CD4-positive, alpha-beta T cell treated with Interleukin-4 for 4 hours (primary cell): ENCODE results near the gene PCDH9.

Source experiments
- DNase-seq: peaks from one replicate; pipeline ENCODE4 v3.0.0-alpha.2; 2020

Gene PCDH9

DNA sequence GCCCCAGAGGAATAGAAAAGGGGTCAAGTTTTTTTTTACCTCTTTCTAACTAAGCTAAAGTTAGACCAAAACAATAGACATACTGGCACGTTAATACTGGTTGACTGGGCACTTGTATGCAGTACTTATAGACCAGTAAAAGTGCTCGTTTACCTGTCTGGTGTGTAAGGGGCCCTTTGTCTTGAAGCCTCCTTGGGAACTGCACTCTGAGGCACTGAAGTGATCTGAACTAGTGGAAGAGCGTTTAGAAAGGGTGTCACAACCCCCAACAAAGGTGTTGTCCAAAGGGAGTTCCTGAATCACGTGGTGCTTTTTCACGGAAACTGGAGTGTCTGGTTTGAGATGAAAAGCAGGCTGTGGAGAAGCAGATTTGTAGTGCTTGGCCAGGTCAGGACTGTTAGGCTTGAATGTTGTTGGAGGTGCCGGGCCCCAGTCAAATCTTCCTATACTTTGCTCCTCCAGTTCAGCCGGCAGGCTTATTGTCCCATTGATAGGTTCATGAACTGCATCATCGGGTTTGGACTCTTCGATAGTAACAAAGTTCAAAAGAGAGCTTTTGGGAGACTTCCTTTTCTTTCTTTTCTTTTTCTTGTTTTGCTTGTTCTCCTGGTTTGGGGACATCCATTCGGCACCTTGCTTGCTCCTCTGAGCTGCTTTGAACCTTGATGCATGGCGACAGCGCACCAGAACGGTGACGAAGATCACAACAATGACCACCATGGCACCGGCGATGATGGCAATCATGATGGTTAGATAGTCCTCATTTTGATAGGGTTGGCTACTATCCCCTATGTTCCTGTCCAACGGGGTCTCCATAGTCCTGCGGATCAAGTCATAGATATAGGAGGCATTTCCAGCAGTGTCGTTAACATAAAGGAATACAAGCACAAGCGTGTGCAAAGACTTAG, 4.6 kb downstream of the PCDH9 start:
- no peak for DNase-seq

DNA sequence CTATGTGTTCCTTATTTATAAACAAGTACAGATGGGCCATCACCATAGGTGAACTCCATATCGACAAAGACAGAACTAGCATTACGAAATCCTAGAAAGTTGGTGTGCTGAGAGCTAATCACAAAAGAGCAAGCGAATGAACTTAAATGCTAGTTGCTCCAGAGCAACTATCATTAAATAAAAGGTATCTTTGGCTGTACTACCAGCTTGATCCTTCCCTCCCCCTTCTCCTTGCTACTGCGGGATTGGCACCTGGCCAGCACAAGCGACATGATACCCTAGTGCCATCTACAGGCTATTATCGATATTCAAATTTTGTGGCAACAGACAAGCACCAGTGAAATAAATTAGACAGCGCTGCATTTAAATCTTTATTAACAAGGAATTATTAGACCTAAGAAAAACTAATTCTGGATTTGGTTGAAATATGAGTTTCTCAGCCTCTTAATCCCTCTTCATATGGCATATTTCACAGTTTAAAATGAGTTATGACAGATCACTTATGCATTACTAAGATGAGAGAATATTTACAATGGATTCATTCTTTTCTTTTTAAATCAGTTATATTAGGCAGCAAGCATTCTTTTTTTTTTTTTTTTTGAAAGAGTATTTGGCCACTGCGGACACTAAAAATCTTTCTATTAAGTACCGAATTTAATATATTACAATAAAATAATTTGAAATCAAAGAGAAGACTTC, 5.8 kb downstream of the PCDH9 start:
- peak; percentile 24 for DNase-seq

DNA sequence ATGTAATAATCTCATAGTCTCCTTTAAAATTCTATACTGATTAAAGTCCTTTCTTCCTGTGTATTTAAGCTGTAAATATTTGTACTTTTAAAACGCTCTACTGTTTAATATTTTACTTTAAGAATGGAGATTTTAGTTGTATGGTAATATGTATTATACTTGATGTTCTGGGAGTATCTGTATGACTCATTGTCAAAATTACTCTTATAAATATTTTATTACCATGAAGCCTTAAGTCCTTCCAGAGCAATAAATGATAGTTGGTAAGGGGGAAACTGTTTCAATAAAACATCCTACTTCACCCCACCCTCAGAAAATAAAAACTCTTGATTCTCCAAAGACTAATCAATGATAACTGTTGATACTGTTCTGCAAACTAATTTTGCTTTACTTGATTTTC, 6.4 kb downstream of the PCDH9 start:
- no peak for DNase-seq

DNA sequence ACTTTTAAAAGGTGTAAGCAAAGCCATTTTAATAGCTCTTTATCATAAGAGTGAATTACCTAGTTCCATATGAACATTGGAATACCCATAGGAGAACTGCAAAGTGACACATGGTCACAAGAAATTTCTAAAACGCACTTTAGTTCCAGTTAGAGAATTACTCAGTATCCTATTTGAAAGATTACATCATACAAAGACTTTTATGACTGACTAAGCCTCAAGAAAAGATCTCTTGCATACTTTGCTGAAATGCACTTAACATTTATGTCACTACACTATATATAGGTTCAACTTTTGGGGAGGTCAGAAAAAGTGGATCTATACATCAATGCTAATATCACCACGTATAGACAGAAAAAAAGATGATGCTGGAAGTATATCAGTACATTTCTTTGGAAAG, 7.1 kb downstream of the PCDH9 start:
- DNase-seq = no peak

DNA sequence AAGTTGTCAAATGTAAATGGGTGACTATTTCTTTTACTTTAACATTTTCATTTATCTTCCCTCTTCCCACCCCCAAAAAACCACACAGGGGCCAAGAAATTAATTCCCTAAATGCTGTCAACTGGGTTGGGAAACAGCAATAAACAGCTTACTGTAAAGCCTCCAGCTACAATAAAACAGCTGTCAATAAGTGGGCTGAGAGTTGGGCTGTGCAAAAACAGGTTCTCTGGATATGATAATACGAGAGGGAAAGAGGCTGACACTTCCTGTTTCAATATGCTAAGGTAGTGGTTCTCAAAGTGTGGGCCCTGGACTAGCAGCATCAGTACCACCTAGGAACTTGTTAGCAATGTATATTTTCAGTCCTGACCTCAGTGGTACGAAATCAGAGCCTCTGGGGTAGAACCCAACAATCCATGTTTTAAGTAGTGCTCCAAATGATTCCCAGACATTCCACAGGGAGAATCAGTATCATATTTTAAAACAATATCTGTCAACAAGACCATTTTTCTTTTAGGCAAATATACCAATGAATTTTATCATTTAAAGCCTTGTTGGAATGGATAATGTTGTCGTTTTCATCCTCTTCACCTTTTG, 8.4 kb downstream of the PCDH9 start:
- no peak for DNase-seq

DNA sequence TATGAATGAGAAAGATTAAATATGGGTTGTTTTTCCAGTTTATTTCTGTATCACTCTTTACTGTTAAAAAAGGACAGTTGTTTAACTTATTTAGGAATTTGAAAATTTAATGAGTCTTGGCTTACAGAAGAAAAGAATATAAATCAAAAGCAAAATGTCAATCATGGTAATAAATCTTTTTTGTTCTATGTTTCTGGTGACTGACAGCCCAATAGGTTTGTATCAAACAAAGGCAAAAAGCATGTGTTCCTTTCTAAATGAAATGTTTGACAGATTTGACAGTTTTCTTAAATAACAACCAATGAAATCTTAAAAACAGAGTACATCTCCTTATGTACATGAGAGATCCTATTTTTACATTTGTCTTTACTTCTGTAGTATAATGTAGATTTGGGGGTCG, 11.0 kb downstream of the PCDH9 start:
- no peak for DNase-seq

DNA sequence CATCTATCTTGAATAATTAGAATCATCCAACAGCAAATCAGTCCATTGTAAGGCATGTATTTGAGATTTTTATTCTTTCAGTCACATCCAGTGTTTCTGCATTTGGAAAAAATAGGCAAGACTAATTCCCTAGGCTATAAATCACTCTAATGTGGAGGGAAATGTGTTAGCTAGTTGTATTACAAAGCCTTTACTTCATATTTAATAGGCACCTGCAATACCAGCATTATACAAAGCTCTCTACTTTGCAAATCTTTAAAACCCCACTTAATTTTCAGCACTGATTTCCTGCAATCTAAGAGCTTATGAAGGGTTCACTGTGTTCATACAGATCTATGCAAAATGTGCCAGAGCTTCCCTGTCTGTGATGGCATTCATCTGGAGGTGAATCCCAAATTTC, 12.3 kb downstream of the PCDH9 start:
- DNase-seq = no peak

DNA sequence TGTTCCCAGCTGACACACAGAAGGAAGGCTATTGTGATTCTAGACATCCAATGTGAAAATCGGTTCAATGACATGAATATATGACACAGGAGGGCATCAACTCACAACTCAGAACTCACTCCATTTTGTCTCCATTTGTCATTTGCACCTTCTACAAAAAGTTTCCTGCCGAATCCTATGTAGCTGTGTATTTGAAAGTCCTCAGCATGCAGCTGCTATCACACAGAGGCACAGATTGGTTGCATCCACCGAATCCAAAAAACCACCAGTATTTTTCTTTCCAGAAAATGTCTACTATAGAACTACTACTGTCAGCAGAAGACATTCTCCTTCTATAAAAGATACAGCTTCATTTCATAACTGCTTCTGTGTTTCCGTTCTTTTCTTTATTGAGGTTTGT, 13.3 kb downstream of the PCDH9 start:
- DNase-seq = no peak

DNA sequence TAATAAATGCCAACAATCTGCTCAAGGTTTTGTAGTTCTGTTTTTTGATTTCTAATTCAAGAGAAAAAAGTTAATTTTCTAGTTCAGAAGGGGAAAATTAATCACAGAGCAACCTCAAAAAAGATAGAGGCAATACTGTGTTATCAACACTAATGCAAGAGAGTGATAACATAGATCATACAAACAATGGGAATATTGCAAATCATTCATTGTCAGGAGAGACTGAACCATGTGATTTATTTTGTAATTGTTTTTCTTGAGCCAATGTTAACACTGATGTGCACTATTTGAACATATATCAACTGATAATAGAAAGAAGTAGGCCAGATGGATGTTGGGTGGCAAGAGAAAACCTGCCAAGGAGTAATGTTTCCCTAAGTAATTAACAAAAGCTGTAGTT, 19.9 kb downstream of the PCDH9 start:
- no peak for DNase-seq

DNA sequence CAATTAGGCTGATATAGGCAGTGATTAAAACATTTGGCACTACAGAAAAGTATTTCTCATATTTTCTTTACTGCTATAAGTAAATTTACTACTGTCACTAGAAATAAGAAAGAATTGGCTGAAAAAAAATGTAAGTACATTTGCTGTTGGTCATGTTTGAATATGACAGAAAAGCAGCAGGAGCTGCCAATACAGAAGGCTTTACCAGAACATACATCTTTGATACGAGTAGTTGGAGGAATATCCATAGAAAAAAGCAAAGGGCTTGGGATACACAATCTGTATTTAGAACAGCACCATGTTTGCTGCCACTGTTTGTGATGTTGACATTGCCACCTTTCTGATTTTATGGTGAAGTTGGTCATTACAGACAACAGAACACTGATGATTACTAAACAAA, 21.6 kb downstream of the PCDH9 start:
- DNase-seq = no peak

DNA sequence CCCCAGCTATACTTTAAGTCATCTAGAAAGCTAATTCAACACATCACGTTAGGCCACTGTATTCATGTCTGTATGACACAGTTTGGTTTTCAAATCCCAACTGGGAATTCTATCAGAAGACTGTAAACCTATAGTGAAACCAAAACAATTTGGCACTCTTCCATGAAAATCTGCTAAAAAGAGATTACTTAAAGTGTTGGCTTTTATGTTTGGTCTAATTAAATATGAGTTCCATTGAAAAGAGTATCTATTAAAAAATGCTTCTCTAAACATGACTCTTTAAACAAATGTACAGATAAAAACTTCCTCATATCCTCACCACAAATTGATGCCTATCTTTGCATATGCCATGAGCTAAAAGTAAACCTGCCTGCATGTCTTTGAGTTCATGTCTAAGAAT, 25.4 kb downstream of the PCDH9 start:
- DNase-seq = no peak

DNA sequence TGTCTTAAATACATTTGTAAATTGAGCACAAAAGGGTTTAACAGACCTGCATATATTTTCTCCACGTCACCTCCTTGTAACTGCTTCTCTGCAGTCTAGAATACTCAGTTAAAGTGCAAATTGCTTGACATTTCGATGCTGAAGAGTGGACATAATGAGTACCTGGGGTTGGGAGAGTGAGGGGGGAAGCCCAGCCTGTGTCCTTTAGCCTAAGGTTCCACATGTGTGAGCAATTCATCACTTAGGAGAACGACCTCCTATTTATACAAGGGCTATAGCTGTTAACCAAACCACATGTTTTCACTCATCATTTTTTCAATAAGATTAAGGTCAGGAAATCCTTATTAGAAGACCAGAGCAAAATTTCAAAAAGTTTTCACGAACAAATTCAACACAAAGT, 29.5 kb downstream of the PCDH9 start:
- no peak for DNase-seq

DNA sequence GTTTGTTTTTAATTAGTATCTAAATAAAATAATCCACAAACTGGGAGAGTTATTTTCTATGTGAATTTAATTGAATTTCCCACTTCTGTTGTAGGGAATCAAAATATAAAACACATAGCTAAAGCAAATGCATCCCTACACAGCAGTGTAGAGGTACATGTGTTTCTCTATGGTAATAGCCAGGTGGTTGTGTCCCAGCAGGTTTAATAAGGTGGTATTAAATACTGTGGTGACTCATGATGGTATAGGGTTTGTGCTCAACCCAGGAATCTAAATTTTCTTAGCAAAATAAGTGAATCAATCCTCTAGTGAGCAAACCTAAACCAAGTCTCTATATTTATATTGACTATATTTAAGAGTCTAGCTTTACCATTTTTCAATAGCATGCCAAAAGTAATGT, 30.0 kb downstream of the PCDH9 start:
- DNase-seq = no peak

DNA sequence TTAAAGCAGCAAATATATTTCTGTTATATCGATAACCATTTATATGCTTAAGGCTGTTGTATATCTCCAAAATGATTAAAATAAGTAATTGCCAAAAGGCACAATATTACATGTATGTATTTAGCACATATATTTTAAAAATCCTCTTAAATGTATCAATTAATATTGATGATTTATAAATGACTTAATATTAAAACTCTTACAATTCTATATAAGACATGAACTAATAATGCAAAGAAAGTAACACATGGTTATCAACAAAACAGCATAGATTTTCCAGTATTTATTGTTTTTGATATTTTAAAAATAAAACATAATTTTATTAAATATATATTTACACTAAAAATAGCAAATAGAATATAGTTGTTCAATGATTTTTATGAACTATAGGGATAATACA, 32.4 kb downstream of the PCDH9 start:
- no peak for DNase-seq

DNA sequence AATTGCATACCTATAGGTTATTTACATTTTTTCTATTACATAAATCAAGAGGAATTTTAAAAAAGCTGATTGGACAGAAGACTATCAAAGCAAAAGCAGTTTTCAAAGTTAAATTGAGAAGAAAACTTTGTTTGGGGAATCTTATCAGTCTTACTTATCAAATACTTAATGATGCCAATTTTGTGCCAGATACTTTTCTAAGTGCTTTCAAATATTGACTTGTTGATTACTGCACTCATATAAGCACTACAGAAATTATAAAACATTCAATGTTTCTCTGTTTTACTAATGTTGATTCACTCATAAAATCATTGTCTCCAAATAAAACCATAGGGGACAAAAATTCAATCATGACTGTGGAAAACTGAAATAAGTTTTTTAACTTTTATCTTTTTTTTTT, 36.2 kb downstream of the PCDH9 start:
- no peak for DNase-seq

DNA sequence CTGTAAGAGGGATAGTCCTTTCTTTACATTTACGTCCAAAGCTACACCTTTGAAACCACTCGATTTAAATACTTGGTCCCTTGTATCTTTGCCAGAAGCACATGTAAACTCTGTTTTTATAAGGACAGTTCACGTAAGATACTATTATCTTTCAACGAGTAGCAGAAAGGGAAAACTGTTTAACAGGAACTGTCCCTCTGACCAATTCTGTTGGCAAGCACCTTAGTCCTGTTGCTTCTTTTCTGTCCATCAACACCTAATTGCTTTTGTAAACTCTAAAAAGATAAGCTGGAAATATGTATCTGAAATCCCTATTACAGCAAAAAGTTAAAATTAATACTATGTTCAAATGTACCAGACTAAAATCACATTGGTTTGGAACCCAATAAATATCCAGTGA, 37.4 kb downstream of the PCDH9 start:
- DNase-seq = no peak

DNA sequence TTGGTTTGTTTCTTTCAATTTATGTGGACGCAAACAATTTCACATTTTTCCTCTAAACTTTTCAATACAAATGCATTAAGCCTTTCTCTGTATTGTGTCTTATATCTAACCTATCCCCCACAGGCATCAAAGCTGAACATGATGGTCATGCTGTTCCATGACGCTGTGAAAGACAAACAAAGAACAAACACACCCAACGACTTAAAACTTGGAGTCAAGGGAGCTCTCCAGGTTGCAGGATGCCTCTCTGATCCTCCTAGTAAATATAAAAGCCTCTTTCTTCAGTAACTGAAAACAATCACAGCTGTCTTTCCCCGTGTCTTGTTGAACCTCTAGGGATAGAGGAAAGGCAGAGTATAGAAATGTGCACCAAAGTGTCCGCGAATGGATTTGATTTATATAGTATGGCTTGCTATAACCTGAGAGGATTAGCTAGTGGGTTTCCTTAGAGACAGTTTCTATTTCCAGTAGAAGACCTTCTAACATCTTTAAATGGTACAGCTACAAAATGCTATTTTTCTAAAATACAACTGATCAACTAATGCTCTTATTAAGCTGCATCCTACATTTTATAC, 43.1 kb downstream of the PCDH9 start:
- no peak for DNase-seq

DNA sequence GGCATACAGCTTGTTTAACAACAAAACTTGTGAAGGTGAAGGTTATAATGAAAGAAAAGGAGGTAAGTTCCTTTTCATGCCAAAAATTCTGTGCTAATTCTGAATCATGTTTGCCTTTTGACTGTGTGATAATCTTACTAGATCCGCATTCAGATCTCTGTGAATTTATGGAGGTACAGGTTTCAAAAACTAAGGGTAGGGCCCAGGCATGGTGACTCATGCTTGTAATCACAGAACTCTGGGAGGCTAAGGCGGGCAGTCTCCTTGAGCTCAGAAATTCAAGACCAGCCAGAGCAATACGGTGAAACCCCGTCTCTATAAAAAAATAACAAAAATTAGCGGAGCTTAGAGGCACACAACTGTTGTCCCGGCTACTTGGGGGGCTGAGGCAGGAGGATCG, 45.9 kb downstream of the PCDH9 start:
- DNase-seq = no peak

DNA sequence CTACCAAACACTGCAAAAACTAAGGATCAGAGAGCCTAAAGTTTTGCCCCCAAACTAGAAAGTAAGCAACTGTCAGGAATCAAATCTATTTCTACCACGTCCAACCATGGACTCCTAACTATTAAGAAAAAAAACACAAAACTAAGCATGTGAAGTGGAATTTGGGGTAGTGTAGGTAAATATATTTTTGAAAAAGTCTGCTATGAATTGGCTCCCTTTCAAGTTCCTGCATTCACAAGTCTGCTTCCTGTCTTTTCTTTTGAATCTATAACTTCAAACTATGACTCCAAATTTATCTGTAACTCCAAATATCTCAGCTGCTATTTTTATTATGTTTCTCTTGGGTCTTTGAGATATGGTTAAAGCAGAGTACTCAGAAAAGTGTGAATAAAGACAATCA, 47.0 kb downstream of the PCDH9 start:
- no peak for DNase-seq

DNA sequence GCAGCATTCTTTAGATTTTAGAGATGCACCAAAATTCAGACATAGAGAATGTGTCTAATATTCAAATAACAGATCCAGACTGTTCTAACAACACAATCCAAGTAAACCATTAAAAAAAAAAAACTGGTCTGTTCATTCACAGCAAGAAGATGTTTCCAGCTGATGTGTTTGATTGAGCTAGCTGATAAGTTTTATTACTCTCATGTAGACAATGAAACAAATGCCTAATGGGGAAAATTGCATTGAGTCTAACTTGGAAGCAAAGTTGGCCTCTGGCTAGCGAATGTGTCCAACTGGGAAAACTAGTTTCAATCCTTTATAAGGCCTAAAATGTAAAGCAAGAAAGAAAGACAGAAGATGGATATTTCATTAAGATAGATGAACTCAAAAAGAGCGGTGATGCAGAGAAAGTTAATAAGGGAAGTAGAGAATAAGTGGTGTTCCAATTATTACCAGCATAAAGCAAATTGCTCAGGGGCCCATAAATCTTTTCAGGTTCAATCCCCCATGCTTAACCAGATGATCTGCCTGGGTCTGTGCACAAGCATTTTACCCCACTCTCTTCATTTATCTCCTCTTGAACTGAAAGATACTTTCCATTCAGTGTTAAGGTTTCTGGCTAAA, 54.2 kb downstream of the PCDH9 start:
- no peak for DNase-seq

DNA sequence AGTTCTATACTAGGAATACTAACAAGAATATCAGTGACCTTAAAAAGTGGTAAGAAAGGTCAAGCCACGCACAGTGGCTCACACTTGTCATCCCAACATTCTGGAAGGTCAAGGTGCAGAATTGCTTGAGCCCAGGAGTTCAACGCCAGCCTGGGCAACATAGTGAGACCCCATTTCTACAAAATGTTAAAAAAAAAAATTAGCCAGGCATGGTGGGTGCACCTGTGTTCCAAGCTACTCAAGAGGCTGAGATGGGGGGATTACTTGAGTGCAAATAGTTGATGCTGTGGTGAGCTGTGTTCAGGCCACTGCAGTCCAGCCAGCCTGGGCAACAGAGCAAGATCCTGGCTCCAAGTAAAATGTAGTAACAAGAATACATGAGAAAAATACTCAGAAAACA, 61.8 kb downstream of the PCDH9 start:
- no peak for DNase-seq

DNA sequence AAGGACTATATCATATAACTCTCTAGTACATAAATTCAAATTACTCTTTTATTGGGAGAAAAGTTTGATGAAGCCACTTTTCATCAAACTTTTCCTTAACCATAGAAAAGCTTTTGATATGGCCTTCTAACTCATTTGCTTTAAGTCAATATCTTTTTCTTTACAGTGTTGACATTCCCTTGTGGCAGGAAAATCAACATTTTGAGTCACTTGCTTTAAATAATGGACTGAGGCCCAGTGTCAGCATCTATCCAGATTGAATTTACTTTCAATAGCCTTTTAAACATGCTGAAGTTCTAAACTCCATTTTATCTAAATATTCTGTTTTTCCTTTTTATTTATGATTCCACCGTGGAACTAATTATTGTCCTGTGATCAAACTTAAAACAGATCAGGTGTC, 62.7 kb downstream of the PCDH9 start:
- DNase-seq = no peak

DNA sequence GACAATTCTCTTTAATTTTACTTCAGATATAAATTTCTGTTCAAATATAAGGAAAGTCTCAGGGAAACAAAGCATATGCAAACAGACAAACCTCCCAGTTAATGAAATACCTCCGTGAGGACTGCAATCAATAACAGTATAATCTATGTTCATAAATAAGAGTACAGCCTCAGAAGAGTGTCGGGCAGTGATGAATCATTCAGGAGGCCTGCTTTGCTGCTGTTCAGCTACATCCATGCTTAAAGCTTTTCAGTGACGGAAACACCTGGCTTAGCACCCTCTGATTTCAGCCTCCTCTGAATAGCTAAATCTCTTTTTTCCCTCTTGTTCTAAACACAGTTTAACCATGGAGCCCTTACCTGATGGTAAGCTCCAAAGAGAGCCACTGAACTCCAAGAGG, 69.0 kb downstream of the PCDH9 start:
- no peak for DNase-seq
